Measurements from ENCODE around the gene SMOC1.

SMOC1 gene

DNA sequence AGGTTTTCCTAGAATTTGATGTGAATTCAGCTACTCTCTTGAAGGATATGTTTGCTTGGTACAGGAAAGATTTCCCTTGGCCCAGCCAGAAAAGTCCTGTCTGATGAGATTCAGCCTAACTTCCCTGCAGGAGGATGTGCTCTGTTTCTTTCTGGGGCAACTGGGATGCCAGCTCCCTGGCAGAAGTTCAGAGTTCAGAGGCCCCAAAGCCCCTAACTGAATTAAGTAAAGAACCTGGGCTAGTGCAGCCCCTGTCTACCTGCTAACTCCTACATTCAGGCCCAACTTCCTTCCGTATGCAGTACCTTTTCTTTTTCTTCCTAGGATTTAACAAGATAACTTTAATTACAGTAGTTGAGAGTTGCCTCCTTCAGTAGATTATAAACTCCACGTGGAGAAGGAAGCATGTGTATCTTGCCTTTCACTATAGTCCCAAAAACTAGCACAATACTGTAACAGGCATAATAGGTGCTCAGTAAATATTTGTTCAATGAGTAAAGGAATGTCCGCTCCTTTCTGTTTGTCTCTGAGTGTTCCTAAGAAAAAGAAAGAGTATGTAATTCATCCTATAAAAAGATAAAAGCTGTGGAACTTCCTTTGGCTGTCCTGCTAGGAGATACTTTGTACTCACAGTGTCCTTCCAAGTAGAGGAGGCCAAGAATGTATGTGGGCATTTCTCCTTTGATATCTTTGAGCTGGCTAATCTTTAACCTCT, 168.5 kb downstream of the SMOC1 start:
- no peak for DNase-seq

- no peak for DNase-seq
Observed at GRCh38 chr14:70048313-70048654, 169.1 kb downstream of the SMOC1 start.

DNA sequence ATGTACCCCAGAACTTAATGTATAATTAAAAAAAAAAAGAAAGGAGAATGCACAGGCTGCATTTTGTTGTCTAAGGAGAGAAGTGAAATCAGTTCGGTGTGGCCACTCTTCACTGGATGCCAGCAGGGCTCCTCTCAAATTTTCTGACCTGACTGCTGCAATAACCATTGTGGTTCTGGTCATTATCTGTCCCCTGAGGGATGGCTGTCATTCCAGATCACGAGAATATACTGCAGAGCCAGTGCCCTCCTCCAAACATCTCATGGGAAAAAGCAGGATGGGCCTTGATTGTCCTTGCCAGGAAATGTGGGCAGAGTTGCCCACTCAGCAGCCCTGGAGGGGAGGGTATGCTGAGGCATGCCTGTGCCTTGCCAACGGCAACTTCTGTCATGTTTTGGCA, 170.4 kb downstream of the SMOC1 start:
- no peak for DNase-seq

DNA sequence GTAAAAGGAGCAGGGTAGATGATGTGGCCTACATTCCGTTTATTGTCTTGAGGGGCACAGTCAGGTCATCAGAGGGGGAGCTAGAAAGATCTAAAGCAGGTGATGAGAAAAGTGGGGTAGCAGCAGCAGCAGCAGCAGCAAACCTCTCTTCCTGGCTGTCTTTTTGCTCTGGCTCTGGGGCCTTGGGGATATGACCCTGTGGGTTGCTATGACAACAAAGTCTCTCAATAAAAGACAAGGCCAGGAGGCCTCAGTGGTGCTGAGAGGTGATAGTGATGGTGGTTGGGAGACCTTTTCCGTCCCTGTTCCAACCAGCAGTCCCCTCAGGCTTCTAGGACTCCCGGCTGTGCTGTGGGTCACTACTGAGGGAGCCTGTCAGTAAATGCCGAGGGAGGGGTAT, 170.9 kb downstream of the SMOC1 start:
- DNase-seq = no peak

GRCh38 chr14:70052990-70053389, 173.8 kb downstream of the SMOC1 start:
- peak in 2 of 3 donors; percentile 27 to 52 for DNase-seq

- DNase-seq = no peak
Observed at GRCh38 chr14:70057519-70058136, 178.4 kb downstream of the SMOC1 start.

- DNase-seq = no peak
Observed at GRCh38 chr14:70059545-70059944, 180.3 kb downstream of the SMOC1 start.

- peak in 1 of 3 donors; percentile 6 for DNase-seq
Observed at GRCh38 chr14:70061108-70061507, 181.9 kb downstream of the SMOC1 start.

DNA sequence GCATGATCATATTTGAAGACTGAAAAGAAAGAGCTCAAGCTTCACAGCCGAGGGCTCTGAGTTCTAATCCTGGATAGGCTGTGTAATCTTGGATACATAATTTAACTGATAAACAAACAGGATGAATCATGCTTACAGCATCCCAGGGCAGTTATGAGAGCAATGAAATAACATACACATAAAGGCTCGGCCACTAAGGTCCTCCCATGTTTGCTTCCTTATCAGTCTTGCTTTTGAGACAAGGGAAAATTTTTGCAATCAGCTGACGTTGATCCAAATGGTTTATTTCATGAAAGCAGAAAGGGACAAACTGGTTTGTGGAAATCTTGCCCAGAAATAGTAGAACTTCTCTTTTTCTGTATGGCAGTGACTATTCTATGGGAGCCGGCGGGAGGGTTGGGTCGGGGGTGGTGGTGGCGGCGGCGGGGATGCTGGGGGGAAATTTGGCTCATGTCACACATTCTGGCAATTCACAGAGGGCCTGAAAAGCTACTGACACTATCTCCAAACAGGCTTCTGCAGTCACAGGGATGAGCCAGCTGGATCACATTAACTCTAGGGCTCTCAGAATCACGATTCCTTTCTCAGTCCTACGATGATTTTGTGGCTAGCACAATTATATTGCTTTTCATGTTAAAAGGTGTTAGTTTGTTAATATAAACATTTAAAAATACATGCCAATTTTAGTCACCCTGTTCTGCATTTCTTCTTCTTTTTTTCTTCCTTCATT, 185.1 kb downstream of the SMOC1 start:
- DNase-seq = peak in 2 of 3 donors; percentile 3 to 37

- DNase-seq = no peak
Observed at GRCh38 chr14:70067810-70068209, 188.6 kb downstream of the SMOC1 start.

DNA sequence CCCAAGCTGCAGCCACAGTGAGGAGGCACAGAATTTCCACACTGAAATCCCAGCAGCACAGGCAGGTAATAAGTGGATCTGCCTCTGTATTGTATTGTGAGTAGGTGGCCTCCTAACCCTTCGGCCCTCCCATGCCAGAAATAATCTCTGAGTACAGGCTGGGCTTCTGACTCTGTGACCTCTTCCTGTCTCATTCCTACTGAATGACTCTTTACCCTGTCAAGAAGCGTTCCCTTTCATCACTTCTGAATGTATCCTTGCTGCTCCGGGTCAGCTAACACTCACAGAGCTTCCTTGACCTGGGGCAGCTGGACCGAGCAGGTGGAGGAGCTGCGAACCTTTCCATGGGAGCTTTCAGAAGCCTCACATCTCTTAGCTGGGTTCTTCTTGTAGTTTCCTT, 190.0 kb downstream of the SMOC1 start:
- DNase-seq = no peak

DNA sequence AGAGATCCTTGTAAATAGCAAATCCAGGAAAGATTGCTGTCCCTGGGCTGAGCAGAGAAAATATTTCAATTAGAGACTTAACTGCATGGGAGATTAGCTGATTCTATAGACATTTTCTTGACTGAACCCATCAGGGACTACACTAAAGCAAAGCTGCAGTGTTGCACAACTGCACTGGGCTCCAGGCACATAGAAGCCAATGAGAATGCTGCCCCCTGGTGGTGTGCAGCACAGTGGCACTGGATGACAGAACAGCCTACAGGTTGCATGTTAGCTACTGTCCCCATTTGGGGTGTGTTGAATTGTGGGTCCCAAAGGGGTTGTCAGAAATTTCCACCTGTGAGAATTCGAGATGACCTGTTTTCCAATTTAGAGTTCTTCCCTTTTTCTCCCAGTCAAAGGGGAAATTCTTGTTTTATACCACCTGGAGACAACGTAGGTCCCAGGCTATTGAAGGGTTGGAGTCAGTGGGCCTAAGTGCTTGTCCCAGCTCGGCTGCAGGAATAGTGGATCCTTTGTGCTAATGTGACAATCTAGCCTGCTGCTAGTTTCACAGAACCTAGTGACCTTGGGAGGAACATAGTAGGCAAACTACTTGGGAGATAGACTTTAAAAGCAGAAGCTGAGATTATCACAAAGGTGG, 194.8 kb downstream of the SMOC1 start:
- DNase-seq = peak; percentile 77 to 88 (median 81)

- no peak for DNase-seq
Observed at GRCh38 chr14:70077005-70077404, 197.8 kb downstream of the SMOC1 start.

DNA sequence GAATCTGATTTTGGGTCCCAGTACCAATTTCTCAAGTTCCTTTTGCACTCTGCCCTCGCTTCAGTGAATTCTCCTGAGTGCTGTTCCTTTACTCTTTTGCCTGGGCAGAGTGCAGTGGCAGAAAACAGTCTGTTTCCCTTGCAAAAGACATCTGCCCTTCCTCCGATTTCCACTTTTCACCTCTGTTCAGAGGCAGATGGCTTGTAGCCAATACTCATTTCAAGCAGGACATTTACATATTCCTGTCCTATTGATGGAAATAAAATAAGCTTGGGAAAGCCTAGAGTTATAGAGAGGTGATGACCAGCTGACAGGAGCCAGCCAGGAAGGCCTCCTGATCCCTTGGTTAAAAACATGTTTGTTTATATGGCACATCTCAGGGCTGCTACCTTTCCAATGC, 198.5 kb downstream of the SMOC1 start:
- DNase-seq = no peak

GRCh38 chr14:70078329-70078728, 199.1 kb downstream of the SMOC1 start:
- no peak for DNase-seq

- no peak for DNase-seq
Observed at GRCh38 chr14:70080076-70080475, 200.9 kb downstream of the SMOC1 start.

Measured in suppressor macrophage treated with lipopolysaccharide for 1 hour (primary cell).